ENCODE results near the gene HNRNPC. TPM values are rescaled to one million over a fixed set of nuclear protein-coding genes. Genes with fewer than 3 reads are reported as not detected.

Gene HNRNPC
- total RNA-seq, 1 donor from 2014 or later, result 388 TPM

- Histone ChIP-seq H3K4me3 (no peak overlapping the region), H3K36me3 (peaks cover 24% of the 10 kb centered on the region), H3K9me3 (no peaks in the 10 kb centered on the region), H3K27me3 (ENCODE audit: low read depth) (no peaks in the 10 kb centered on the region), H3K4me1 (peaks cover 19% of the 10 kb centered on the region), H3K27ac (no peak overlapping the region)
- ATAC-seq (no peak), DNase-seq (no peak)
- intact Hi-C loops (cut with DNase I), result no loop called here
- TF ChIP-seq, protein P1, sequence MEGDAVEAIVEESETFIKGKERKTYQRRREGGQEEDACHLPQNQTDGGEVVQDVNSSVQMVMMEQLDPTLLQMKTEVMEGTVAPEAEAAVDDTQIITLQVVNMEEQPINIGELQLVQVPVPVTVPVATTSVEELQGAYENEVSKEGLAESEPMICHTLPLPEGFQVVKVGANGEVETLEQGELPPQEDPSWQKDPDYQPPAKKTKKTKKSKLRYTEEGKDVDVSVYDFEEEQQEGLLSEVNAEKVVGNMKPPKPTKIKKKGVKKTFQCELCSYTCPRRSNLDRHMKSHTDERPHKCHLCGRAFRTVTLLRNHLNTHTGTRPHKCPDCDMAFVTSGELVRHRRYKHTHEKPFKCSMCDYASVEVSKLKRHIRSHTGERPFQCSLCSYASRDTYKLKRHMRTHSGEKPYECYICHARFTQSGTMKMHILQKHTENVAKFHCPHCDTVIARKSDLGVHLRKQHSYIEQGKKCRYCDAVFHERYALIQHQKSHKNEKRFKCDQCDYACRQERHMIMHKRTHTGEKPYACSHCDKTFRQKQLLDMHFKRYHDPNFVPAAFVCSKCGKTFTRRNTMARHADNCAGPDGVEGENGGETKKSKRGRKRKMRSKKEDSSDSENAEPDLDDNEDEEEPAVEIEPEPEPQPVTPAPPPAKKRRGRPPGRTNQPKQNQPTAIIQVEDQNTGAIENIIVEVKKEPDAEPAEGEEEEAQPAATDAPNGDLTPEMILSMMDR (IDR thresholded peaks at IDR 0.05), result no peak
Measured at GRCh38 chr14:21203470-21204166, 65.6 kb downstream of the HNRNPC start.

GRCh38 chr14:21202463-21203358 lies 66.5 kb downstream of the HNRNPC start:
- TF ChIP-seq, protein P1 (IDR thresholded peaks at IDR 0.05), result no peak
- DNase-seq (no peak), ATAC-seq (no peak)
- no peak overlapping the region for H3K27ac ChIP-seq
- H3K9me3 ChIP-seq, result no peaks in the 10 kb centered on the region
- no peaks in the 10 kb centered on the region for H3K27me3 ChIP-seq (ENCODE audit: low read depth)
- peaks cover 19% of the 10 kb centered on the region for H3K4me1 ChIP-seq
- H3K4me3 ChIP-seq, result no peak overlapping the region
- peaks cover 15% of the 10 kb centered on the region for H3K36me3 ChIP-seq
- intact Hi-C loops (cut with DNase I), result no loop called here

- Histone ChIP-seq H3K4me3 (no peak overlapping the region), H3K4me1 (peaks cover 17% of the 10 kb centered on the region), H3K9me3 (no peaks in the 10 kb centered on the region), H3K36me3 (peaks cover 7% of the 10 kb centered on the region), H3K27ac (no peak overlapping the region), H3K27me3 (ENCODE audit: low read depth) (no peaks in the 10 kb centered on the region)
- DNase-seq (no peak), ATAC-seq (no peak)
- intact Hi-C loops (cut with DNase I), result no loop called here
- TF ChIP-seq, protein P1 (IDR thresholded peaks at IDR 0.05), result no peak
Measured at GRCh38 chr14:21201732-21202462, 67.3 kb downstream of the HNRNPC start.

GRCh38 chr14:21200752-21201461 lies 68.3 kb downstream of the HNRNPC start:
- DNase-seq, result no peak
- H3K36me3 ChIP-seq, result no peaks in the 10 kb centered on the region
- H3K4me3 ChIP-seq, result no peak overlapping the region
- no peak for ATAC-seq
- intact Hi-C loops (cut with DNase I), result no loop called here
- H3K27ac ChIP-seq, result no peak overlapping the region
- peaks cover 7% of the 10 kb centered on the region for H3K4me1 ChIP-seq
- H3K27me3 ChIP-seq (ENCODE audit: low read depth), result no peaks in the 10 kb centered on the region
- TF ChIP-seq, protein P1 (IDR thresholded peaks at IDR 0.05), result no peak
- H3K9me3 ChIP-seq, result no peaks in the 10 kb centered on the region
